Prostate gland (tissue), 2 donors: ENCODE data around the gene UFC1.

Experiments used
- CTCF ChIP-seq, 4 experiments: fragments of 200-600 bp in 2 of 4; fragments of 450-650 bp in 2 of 4; sonication (generic) in 2 of 4; IDR thresholded peaks; 1 replicate in 3 of 4; 2 replicates in 1 of 4; pipeline ENCODE4 v1.5.1; 2016 to 2019; ENCODE audit warnings: antibody characterized with exemption in 4 of 4, mild to moderate bottlenecking in 2 of 4, moderate library complexity in 2 of 4
- POLR2AphosphoS5 ChIP-seq: sonication (generic); formaldehyde crosslinking; IDR thresholded peaks from one replicate; pipeline ENCODE4 v1.6.1; 2017; ENCODE audit warnings: antibody characterized with exemption

- TF ChIP-seq CTCF (IDR thresholded peaks at IDR 0.05) = no peak
- TF ChIP-seq POLR2AphosphoS5 = no peak
Observed at GRCh38 chr1:161160671-161161145, 6.9 kb downstream of the UFC1 start.
